PFSK-1 (cell line): ENCODE data around the gene KSR1.

Source experiments
- REST ChIP-seq, 2 experiments: IDR thresholded peaks; 2 replicates each; pipeline versions ENCODE4 v1.6.1 to v1.8.0; 2011 to 2012; ENCODE audit warnings: low read depth in 2 of 2, low read length in 2 of 2, control low read depth in 1 of 2, inconsistent platforms in 1 of 2, mild to moderate bottlenecking in 1 of 2, moderate library complexity in 1 of 2; ENCODE audit not compliant: insufficient read depth in 1 of 2
- TAF1 ChIP-seq: IDR thresholded peaks from 2 replicates; pipeline ENCODE4 v1.6.1; 2012; ENCODE audit warnings: low read length, control low read depth, borderline replicate concordance; ENCODE audit not compliant: insufficient read depth

- TF ChIP-seq REST (IDR thresholded peaks at IDR 0.05; ENCODE audit: insufficient read depth in 1 of 2, low read depth in 2 of 2, low read length in 2 of 2) (no peak), TAF1 (no peak)
Measured at GRCh38 chr17:27502526-27503324, 46.5 kb downstream of the KSR1 start.
